Fibroblast of lung (primary cell): ENCODE measurements around the gene FSHR. TPM values are rescaled to one million over a fixed set of nuclear protein-coding genes. Genes with fewer than 3 reads are reported as not detected.

Source experiments
- DNase-seq, 2 donors: peaks; one replicate each; pipeline versions ENCODE4 v3.0.0 to v3.0.0-alpha.2; 2010; ENCODE audit warnings: low read depth in 2 of 2
- H2AFZ ChIP-seq: 2 replicates; pipeline ENCODE4 v1.5.1; 2012; ENCODE audit warnings: low read length, control low read depth, inconsistent platforms
- H3K27ac ChIP-seq: 2 replicates; pipeline ENCODE4 v1.5.1; 2011; ENCODE audit warnings: low read length, control low read depth; ENCODE audit not compliant: insufficient read depth
- H3K27me3 ChIP-seq: 2 replicates; pipeline ENCODE4 v1.5.1; 2011; ENCODE audit warnings: mild to moderate bottlenecking, low read length; ENCODE audit not compliant: control insufficient read depth, insufficient read depth
- H3K36me3 ChIP-seq: 2 replicates; pipeline ENCODE4 v1.5.1; 2011; ENCODE audit warnings: low read length; ENCODE audit not compliant: control insufficient read depth, insufficient read depth
- H3K4me1 ChIP-seq: 2 replicates; pipeline ENCODE4 v1.5.1; 2011; ENCODE audit warnings: low read length; ENCODE audit not compliant: control insufficient read depth, insufficient read depth; ENCODE audit errors: extremely low read depth
- H3K4me2 ChIP-seq: 2 replicates; pipeline ENCODE4 v1.5.1; 2011; ENCODE audit warnings: low read length, control low read depth; ENCODE audit not compliant: insufficient read depth; ENCODE audit errors: extremely low read depth
- H3K4me3 ChIP-seq, 4 experiments: fragments of 200-600 bp in 1 of 4; sonication (generic) in 1 of 4; replicated peaks in 1 of 4; 2 replicates each; pipeline ENCODE4 v1.5.1; 2011 to 2016; ENCODE audit warnings: low read length in 4 of 4, low read depth in 3 of 4, mild to moderate bottlenecking in 3 of 4, control low read depth in 2 of 4, inconsistent platforms in 1 of 4, mixed read lengths in 1 of 4; ENCODE audit not compliant: insufficient read depth in 1 of 4; ENCODE audit errors: control extremely low read depth in 1 of 4
- H3K79me2 ChIP-seq: 2 replicates; pipeline ENCODE4 v1.5.1; 2012; ENCODE audit warnings: mild to moderate bottlenecking, low read length, inconsistent platforms; ENCODE audit not compliant: control insufficient read depth, insufficient read depth
- H3K9ac ChIP-seq: 2 replicates; pipeline ENCODE4 v1.5.1; 2011; ENCODE audit warnings: mild to moderate bottlenecking, low read length, control low read depth; ENCODE audit not compliant: insufficient read depth
- H3K9me3 ChIP-seq: 2 replicates; pipeline ENCODE4 v1.5.1; 2012; ENCODE audit warnings: low read depth, low read length; ENCODE audit not compliant: control insufficient read depth, insufficient read depth
- H4K20me1 ChIP-seq: 2 replicates; pipeline ENCODE4 v1.5.1; 2011; ENCODE audit warnings: low read length; ENCODE audit not compliant: control insufficient read depth, insufficient read depth; ENCODE audit errors: extremely low read depth
- EZH2 ChIP-seq: IDR thresholded peaks from 2 replicates; pipeline ENCODE4 v1.5.1; 2012; ENCODE audit warnings: low read length, control low read depth, mild to moderate bottlenecking; ENCODE audit errors: missing control alignments
- polyA plus RNA-seq, 2 donors: library from polyadenylated mRNA; depleted of rRNA in 1 of 2; stranded (reverse) in 1 of 2; unstranded in 1 of 2; fragments of >200 nt; gene quantifications; 2 replicates each; pipeline ENCODE4 v1.2.1, GENCODE V29; 2011 to 2012; ENCODE audit warnings: missing spikeins in 1 of 2
- total RNA-seq: library from RNA; depleted of rRNA; stranded (reverse); fragments of >200 nt; gene quantifications from 2 replicates; pipeline ENCODE4 v1.2.1, GENCODE V29; 2014
- TF ChIP-seq, protein P1 (sequence below), 2 donors: IDR thresholded peaks in 1 of 2; conservative IDR thresholded peaks in 1 of 2; 1 replicate in 1 of 2; 2 replicates in 1 of 2; pipeline ENCODE4 v1.5.1; 2011 to 2012; ENCODE audit warnings: low read length in 2 of 2, control low read depth in 1 of 2, inconsistent platforms in 1 of 2, low read depth in 1 of 2, mild to moderate bottlenecking in 1 of 2

Gene FSHR
- total and polyA plus RNA-seq, 2 donors (not counting 1 experiment from before 2014, with no cell fraction given): not detected

DNA sequence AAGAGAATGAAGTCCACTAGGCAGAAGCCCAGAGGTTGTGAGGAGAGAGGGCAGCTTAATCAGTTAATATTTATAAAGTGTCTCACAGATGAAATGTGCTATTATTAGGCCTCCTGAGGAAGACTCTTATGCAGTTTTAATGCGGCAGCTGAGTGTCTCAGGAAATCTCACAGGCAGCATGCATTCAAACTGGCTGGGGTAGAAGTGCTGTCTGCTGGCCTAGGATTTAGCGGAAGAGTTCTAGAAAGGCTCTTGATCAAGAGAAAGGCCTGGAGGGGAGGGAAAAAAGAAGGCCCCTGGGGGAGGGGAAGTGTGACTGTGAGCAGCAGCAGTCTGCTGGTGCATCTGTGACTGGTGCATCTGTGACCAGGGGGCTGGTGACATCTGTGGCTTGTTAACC, 133.0 kb downstream of the FSHR start:
- Histone ChIP-seq H4K20me1 (no peaks in the 10 kb centered on the region), H3K4me1 (no peaks in the 10 kb centered on the region), H3K4me3 (no peak overlapping the region), H3K27me3 (no peaks in the 10 kb centered on the region), H3K9me3 (no peaks in the 10 kb centered on the region), H3K79me2 (no peaks in the 10 kb centered on the region), H2AFZ (no peak overlapping the region), H3K27ac (no peak overlapping the region), H3K9ac (no peak overlapping the region), H3K36me3 (no peaks in the 10 kb centered on the region), H3K4me2 (no peak overlapping the region)
- DNase-seq: no peak
- TF ChIP-seq, protein P1, sequence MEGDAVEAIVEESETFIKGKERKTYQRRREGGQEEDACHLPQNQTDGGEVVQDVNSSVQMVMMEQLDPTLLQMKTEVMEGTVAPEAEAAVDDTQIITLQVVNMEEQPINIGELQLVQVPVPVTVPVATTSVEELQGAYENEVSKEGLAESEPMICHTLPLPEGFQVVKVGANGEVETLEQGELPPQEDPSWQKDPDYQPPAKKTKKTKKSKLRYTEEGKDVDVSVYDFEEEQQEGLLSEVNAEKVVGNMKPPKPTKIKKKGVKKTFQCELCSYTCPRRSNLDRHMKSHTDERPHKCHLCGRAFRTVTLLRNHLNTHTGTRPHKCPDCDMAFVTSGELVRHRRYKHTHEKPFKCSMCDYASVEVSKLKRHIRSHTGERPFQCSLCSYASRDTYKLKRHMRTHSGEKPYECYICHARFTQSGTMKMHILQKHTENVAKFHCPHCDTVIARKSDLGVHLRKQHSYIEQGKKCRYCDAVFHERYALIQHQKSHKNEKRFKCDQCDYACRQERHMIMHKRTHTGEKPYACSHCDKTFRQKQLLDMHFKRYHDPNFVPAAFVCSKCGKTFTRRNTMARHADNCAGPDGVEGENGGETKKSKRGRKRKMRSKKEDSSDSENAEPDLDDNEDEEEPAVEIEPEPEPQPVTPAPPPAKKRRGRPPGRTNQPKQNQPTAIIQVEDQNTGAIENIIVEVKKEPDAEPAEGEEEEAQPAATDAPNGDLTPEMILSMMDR (conservative IDR thresholded peaks at IDR 0.05 in 1 of 2, IDR thresholded peaks at IDR 0.05 in 1 of 2; ENCODE audit: low read depth in 1 of 2, low read length in 2 of 2): no peak
- TF ChIP-seq EZH2: no peak

GRCh38 chr2:49005261-49005660, 149.1 kb downstream of the FSHR start:
- Histone ChIP-seq H2AFZ (no peak overlapping the region), H3K4me2 (no peak overlapping the region), H3K9ac (no peak overlapping the region), H4K20me1 (no peaks in the 10 kb centered on the region), H3K79me2 (no peaks in the 10 kb centered on the region), H3K27ac (no peak overlapping the region), H3K4me3 (no peak overlapping the region), H3K27me3 (no peaks in the 10 kb centered on the region), H3K36me3 (no peaks in the 10 kb centered on the region), H3K4me1 (no peaks in the 10 kb centered on the region), H3K9me3 (no peaks in the 10 kb centered on the region)
- no peak for TF ChIP-seq EZH2
- TF ChIP-seq, protein P1 (conservative IDR thresholded peaks at IDR 0.05 in 1 of 2, IDR thresholded peaks at IDR 0.05 in 1 of 2; ENCODE audit: low read depth in 1 of 2, low read length in 2 of 2): no peak
- DNase-seq: no peak

GRCh38 chr2:49004036-49004626, 150.2 kb downstream of the FSHR start:
- no peak overlapping the region for H3K4me3 ChIP-seq
- no peaks in the 10 kb centered on the region for H3K79me2 ChIP-seq
- H3K9ac ChIP-seq: no peak overlapping the region
- H3K27ac ChIP-seq: no peak overlapping the region
- H3K36me3 ChIP-seq: no peaks in the 10 kb centered on the region
- no peak for DNase-seq
- H3K4me2 ChIP-seq: no peak overlapping the region
- H3K27me3 ChIP-seq: no peaks in the 10 kb centered on the region
- TF ChIP-seq, protein P1 (conservative IDR thresholded peaks at IDR 0.05 in 1 of 2, IDR thresholded peaks at IDR 0.05 in 1 of 2; ENCODE audit: low read depth in 1 of 2, low read length in 2 of 2): no peak
- no peak for TF ChIP-seq EZH2
- H3K4me1 ChIP-seq: no peaks in the 10 kb centered on the region
- no peaks in the 10 kb centered on the region for H3K9me3 ChIP-seq
- no peak overlapping the region for H2AFZ ChIP-seq
- no peaks in the 10 kb centered on the region for H4K20me1 ChIP-seq
